SU-DHL-6 (cell line): ENCODE results near the gene SOX5.

ENCODE experiments used
- EZH2phosphoT487 ChIP-seq: fragments of 200-600 bp; sonication (generic), shearing (Covaris generic); conservative IDR thresholded peaks from 2 replicates; pipeline ENCODE4 v1.6.1; 2018; ENCODE audit warnings: mild to moderate bottlenecking, antibody characterized with exemption, low read length, moderate library complexity, mixed read lengths
- TF ChIP-seq, protein P1 (sequence below): fragments of 200-600 bp; sonication (generic); IDR thresholded peaks from one replicate; pipeline ENCODE4 v1.5.1; 2017; ENCODE audit warnings: antibody characterized with exemption, mild to moderate bottlenecking, low read length, moderate library complexity; ENCODE audit not compliant: insufficient read depth, poor library complexity, severe bottlenecking

DNA sequence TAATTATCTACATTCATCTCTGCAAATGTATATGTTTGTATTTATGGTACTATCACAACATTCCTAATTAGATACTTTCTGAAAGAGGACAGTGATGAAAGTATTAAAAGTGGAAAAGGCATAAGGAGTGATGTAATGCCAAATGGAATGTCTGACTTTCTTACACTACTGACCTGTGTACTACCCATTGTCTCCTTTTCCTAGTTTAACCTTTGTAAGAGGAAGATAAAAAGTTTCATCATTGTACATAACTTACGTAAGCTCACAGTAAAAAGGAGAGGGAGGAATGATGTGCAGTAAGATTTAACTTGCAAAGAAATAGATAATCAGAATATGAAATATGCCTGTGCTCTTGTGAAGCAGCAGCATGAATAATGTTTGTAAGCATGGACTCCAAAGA, 55.9 kb downstream of the SOX5 start:
- TF ChIP-seq, protein P1, sequence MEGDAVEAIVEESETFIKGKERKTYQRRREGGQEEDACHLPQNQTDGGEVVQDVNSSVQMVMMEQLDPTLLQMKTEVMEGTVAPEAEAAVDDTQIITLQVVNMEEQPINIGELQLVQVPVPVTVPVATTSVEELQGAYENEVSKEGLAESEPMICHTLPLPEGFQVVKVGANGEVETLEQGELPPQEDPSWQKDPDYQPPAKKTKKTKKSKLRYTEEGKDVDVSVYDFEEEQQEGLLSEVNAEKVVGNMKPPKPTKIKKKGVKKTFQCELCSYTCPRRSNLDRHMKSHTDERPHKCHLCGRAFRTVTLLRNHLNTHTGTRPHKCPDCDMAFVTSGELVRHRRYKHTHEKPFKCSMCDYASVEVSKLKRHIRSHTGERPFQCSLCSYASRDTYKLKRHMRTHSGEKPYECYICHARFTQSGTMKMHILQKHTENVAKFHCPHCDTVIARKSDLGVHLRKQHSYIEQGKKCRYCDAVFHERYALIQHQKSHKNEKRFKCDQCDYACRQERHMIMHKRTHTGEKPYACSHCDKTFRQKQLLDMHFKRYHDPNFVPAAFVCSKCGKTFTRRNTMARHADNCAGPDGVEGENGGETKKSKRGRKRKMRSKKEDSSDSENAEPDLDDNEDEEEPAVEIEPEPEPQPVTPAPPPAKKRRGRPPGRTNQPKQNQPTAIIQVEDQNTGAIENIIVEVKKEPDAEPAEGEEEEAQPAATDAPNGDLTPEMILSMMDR, result no peak
- TF ChIP-seq EZH2phosphoT487, result no peak
